Medulla oblongata (tissue), 1 donor: Measurements from ENCODE around the gene PLD4.
A peak's percentile ranks its signal among the peaks of the same experiment; 100 is the strongest.
"Not testable (repeated sequence)": the region's sequence is repeated elsewhere in the genome, so short reads cannot be mapped to it uniquely, and the experiment has no call there.

ENCODE experiments used
- DNase-seq: peaks from one replicate; pipeline ENCODE4 v3.0.0-alpha.2; 2015; ENCODE audit errors: extremely low spot score

Gene PLD4, protein sequence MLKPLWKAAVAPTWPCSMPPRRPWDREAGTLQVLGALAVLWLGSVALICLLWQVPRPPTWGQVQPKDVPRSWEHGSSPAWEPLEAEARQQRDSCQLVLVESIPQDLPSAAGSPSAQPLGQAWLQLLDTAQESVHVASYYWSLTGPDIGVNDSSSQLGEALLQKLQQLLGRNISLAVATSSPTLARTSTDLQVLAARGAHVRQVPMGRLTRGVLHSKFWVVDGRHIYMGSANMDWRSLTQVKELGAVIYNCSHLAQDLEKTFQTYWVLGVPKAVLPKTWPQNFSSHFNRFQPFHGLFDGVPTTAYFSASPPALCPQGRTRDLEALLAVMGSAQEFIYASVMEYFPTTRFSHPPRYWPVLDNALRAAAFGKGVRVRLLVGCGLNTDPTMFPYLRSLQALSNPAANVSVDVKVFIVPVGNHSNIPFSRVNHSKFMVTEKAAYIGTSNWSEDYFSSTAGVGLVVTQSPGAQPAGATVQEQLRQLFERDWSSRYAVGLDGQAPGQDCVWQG

DNA sequence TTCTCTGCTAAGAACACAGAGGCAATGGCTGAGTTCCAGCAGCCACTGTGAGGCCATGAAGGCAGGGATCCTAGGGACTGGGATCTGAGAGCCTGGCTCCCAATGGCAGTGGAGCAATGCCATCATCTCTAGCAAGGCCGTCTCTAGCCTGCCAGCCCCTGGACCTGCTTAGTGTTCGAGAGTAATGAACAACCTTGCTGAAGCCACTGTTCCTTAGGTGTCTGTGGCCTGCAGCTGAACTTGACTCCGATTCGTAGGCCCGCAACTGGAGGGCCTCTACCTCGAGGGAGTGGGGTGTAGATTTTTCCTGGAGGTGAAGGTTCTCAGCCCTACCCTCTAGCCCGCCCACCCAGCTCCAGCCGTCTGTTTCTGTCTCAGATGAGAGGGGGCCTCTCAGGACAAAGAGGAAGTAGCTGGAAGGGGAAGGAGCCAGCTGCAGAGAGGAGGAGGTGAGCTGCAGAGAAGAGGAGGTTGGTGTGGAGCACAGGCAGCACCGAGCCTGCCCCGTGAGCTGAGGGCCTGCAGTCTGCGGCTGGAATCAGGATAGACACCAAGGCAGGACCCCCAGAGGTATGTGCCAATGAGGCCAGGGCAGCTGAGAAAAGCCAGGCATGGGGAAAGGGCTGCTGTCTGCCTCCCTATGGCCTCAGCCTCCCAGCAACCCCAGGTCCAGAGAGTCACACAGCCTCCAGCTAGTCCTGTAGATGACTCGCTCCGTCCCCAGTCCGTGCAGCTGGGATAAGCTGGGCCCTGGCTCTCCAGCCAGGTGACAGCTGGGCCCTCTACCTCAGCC is at the start of gene PLD4:
PLD4 (plus strand) TSS at position 459 of the 793 bp plus-strand sequence. CDS start 2,262 bp downstream, outside the sequence.
- peak; percentile 44 for DNase-seq

DNA sequence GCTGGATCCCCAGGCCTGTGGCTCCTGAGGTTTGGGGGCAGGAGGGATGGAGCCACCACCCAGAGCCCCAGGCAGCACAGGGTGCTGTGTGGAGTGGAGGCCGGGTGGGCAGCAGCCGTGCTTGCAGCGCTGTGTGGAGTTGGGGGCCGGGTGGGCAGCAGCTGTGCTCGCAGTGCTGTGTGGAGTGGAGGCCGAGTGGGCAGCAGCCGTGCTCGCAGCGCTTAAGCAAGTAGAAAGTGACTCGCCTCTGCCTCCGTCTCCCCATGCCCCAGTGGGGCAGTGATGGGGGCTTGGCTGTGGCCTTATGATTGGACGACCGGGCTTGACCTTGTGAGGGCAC is 49.3 kb upstream of the PLD4 start:
- DNase-seq, result no peak

DNA sequence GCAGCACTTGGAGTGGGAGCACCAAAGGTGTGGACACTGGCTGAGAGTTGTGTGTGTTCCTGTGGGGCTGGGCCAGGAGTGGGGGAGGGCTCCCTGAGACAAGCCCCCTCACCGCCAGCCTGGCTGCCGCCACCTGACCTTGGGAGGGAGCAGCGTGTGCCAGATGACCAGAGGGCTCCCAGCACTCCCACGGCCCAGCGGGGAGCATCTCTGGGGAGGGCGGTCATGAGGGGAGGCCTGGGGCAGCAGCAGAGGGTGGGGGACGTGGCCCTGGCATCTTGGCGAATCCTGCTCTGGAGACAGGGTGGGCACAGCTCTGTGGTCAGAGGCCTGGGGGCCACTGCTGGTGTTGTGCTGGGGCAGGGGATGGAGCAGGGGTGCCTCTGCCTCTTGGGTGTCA is 48.9 kb upstream of the PLD4 start:
- no peak for DNase-seq

DNA sequence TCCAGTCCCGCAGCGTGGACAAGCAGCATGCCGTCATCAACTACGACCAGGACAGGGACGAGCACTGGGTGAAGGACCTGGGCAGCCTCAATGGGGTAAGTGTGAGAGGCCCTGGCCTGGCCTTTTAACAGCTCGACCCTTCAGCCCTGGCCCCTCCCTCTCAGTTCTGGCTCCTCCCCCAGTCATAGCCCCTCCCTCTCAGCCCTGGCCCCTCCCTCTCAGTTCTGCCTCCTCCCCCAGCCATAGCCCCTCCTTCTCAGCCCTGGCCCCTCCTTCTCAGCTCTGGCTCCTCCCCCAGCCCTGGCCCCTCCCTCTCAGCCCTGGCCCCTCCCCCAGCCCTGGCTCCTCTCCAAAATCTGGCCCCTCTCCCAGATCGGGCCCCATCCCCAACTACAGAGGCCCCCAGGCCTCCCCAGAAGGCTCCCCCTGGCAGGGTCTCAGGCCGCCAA is 48.4 kb upstream of the PLD4 start:
- DNase-seq, result no peak

DNA sequence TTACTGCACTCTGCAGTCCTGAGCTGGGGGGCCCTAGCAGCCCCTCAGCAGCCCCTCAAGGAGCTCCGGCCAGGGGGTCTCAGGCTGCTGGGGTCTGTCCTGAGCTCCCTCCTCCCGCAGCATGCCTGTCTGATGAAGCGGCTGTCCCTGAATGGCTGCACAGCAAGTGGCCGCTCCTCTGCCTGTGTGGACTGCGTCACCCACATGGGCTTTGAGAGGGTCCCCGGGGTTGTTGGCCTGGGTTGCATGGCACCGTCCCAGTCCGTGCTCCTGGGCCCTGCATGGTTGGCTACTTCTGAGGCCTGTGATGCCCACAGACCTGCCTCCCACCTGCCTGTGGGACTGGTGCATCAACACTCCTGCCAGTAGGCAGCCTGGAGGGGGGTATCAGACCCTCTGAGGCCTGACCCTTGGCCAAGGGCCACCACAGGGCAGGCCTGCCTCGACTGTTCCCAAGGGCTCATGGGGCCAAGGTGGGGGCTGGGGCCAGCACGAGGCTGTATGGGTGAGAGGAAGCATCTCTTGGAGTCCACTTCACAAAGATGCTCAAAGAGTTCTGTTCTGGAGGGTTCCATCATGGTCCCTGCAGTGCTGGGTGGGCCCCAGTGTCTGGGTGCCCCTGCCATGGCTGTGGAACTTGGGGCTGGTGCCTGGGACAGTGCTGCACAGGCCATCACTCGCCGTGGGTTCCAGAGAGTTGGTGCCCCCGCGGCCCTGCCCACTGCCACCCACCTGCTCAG is 47.4 kb upstream of the PLD4 start:
- DNase-seq, result no peak

DNA sequence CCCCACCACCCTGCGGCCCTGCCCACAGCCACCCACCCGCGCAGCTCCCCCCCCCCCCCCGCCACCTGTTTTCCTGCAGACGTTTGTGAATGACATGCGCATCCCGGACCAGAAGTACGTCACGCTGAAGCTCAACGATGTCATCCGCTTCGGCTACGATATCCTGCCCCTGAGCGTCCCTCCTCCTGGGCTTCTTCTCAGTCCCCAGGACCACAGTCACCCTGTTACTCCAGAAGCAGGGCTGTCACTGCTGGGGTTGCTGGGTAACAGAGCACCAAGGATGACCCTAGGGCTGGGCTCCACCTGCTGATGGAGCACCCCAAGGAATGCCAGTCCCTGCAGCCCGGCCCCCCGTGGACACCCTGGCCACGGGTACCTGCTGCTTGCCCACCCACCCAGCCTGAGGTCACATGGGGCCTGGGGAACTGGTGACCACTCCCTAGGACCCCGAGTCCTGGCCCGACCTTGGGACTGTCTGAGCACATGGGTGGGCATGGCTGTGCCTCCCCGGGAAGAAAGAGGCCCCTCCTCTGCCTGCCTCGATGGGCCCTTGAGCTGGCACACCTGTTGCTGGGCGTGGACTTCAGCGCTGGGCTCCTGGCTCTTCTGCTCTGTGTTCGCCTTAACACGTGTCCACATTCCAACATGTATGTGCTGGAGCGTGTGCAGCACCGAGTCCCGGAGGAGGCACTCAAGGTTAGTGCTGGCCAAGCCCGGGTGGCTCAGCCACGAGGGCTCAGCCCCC is 46.7 kb upstream of the PLD4 start:
- DNase-seq, result no peak

DNA sequence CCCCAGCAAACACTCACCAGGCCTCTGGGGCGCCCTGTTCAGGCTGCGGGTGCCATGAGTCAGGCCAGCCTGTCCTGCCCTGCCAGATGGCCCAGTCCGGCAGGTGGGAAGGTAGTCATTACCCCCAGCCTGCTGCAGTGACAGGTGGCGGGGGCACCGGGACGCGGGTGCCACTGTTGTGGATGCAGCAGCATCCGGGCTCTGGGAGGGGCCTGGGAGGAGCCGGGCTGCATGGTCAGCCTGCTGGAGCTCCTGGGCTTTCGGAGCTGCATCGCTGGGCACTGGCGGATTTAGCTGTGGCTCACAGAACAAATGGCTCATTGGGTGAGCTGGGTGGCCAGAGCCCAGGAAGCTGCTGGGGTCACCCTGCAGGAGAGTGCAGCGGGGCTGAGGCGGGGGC is 46.1 kb upstream of the PLD4 start:
- no peak for DNase-seq

DNA sequence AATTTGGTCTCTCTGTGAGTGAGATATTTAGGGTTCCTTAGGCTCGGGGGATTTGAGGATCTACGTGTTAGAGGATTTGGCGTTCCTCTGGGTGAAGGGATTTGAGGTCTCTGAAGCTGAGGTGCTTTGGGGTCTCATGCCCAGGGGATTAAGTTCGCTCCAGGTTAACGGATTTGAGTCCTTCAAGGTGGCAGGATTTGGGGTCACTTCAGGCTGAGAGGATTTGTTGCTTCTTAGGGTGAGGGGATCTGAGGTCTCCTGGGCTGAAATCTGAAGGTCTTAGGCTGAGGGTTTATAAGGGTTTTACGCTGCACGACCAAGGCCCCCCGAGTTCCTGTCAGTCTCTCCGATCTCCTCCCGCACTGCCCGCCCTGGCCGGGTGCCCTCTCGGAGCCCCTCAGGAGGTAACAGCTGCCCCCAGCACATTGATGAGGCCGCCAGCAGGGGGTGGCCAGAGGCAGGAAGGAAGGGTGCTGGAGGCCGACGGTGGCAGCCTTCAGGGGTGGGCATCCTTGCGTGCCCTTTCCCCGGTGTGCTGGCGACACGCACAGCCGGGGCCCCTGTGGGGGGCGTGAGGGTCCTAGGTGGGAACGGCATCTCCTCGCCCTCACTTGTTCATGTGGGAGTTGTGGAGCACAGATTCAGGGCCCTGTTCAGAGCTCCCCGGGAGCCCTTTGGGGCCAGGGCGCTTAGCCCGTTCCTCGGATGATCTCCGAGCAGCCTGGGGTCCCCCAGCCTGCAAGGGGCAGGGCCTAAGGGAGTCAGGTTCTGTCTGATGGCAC is 45.3 kb upstream of the PLD4 start:
- DNase-seq, result no peak

DNA sequence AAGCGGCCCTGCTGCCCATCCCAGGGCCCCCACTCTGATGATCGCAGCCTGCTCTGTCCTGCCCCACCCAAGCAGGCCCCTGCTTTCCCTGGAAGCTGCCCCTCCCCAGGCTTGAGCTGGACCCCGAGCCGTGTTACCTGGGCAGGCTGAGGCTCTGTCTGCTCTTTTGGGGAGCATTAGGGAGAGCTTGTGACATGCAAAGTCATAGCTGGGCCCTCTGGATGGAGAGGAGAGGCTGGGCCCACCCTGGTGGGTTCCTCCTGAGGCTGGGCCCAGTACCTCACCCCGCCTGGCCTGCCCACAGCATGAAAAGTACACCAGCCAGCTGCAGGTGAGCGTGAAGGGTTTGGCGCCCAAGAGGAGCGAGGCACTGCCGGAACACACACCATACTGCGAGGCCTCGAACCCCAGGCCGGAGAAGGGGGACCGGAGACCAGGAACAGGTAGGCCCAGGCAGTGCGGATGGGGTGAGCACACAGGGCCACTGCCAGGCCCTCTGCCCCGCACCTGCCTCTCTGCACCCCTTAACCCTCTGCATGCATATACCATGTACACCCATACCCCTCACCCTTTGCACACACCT is 44.6 kb upstream of the PLD4 start:
- DNase-seq, result no peak

DNA sequence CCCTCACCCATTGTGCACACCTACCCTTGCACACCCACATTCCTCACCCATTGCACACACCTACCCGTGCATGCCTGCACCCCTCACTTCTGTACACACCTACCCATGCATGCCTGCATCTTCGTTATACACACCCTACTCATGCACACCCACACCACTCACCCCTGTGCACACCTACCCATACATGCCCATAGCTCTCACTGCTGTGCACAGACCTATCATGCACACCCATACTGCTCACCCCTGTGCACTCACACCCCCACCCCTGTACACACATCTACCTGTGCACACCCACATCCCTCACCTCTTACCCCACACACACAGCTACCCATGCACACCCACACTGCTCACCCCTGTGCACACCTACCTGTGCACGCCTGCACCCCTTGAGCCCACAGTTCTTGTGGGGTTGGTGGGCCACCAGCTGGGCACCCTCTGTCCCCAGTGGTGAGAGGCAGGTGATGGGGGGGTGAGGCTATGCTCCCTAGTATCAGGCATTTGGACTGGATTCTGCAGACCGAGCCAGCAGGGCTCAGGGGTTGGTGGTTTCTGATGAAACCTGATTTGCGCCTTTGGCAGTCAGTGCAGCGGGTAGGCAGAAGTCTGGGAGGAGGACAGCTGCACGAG is 44.0 kb upstream of the PLD4 start:
- DNase-seq, result no peak

DNA sequence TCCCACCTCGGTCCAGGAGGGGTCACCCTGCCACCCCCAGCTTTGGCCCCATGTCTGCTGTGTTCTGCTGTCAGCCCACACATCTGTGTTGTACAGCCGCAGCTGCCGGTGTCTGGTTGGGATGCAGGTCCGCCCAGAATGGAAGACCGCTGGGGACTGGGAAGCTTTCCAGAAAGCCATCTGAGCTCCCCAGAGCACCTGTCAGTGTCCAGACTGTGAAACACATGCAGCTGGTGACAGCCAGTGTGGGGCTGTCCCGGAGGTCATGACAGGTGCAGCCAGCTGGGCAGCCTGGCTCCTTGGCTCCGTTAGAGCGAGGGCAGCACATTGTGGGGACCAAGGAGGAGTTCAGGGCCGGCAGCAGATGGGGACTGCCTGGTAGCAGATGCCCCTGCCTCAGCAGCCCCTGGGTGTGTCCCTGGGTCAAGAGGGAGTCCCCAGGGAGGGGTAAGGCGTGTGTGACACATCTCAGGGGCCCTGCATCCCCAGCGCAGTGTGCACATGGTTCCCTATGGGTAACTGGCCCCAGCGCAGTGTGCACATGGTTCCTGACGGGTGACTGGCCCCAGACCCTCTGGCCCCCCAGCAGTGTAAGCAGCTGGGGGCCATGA is 43.2 kb upstream of the PLD4 start:
- no peak for DNase-seq

DNA sequence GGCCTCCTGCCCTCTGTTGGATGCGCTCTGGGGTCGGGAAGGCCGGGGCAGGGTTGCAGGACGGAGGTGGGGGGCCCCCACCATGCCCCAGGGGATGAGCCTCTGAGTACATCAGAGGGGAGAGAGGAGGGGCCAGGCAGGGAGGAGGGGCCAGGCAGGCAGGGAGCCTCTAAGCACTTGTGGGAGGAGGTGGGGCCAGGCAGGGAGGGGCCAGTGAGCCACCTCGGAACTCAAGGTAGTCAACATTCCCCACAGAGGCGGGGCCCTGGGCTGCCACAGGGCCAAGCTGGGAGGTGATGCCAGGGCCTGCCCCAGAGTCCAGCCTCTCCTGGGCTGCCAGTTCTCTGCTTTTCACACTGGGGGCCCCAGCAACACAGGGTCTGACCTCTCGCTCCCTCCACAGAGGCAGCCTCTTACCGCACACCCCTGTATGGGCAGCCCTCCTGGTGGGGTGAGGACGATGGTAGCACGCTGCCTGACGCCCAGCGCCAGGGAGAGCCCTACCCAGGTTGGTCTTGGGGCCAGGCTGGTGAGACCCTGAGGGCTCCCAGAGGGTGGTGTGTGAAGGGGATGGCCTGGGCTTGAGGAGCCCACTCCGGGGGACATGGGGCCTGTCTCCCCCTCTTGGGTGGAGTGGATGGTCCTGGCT is 42.2 kb upstream of the PLD4 start:
- no peak for DNase-seq

DNA sequence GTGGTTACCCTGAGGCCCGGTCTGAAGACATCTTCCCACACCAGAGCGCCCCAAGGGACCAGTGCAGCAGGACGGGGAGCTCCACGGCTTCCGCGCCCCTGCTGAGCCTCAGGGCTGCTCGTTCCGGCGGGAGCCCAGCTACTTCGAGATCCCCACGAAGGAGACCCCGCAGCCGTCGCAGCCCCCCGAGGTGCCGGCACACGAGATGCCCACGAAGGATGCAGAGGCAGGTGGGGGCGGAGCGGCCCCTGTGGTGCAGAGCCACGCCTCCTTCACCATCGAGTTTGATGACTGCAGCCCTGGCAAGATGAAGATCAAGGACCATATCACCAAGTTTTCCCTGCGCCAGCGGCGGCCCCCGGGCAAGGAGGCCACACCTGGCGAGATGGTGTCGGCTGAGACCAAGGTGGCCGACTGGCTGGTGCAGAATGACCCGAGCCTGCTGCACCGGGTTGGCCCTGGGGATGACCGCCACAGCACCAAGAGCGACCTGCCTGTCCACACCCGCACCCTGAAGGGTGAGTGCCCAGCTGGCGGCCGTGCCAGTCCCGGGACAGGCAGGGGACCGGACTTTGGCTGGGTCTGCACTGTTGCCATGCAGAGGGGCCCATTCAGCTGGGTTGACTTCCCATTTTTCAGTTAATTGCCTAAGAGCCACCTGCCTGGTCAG is 41.6 kb upstream of the PLD4 start:
- DNase-seq, result no peak

DNA sequence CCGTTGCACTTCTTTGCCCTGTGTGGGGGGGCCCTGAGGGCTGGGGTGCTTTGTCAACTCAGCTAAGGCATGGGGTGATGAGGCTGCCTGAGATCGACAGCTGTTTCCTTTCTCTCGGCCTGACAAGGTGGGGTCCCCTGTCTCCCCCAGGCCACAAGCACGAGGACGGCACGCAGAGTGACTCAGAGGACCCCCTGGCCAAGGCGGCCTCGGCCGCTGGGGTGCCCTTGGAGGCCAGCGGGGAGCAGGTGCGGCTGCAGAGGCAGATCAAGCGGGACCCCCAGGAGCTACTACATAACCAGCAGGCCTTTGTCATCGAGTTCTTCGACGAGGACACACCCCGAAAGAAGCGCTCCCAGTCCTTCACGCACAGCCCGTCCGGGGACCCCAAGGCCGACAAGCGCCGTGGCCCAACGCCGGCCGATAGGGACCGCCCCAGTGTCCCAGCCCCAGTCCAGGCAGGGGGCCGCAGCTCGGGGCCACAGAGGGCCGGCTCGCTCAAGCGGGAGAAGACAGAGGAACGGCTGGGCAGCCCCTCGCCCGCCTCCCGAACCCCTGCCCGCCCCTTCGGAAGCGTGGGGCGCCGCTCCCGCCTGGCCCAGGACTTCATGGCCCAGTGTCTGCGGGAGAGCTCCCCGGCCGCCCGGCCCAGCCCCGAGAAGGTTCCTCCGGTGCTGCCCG is 40.9 kb upstream of the PLD4 start:
- DNase-seq, result no peak

DNA sequence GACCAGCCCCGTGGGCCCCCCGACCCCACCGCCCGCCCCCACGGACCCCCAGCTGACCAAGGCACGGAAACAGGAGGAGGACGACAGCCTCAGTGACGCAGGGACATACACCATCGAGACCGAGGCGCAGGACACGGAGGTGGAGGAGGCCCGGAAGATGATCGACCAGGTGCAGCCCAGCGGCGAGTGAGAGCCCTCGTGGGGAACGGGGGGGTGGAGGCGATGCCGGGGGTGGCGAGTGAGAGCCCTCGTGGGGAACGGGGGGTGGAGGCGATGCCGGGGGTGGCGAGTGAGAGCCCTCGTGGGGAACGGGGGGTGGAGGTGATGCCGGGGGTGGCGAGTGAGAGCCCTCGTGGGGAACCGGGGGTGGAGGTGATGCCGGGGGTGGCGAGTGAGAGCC is 40.3 kb upstream of the PLD4 start:
- DNase-seq, result not testable (repeated sequence)

DNA sequence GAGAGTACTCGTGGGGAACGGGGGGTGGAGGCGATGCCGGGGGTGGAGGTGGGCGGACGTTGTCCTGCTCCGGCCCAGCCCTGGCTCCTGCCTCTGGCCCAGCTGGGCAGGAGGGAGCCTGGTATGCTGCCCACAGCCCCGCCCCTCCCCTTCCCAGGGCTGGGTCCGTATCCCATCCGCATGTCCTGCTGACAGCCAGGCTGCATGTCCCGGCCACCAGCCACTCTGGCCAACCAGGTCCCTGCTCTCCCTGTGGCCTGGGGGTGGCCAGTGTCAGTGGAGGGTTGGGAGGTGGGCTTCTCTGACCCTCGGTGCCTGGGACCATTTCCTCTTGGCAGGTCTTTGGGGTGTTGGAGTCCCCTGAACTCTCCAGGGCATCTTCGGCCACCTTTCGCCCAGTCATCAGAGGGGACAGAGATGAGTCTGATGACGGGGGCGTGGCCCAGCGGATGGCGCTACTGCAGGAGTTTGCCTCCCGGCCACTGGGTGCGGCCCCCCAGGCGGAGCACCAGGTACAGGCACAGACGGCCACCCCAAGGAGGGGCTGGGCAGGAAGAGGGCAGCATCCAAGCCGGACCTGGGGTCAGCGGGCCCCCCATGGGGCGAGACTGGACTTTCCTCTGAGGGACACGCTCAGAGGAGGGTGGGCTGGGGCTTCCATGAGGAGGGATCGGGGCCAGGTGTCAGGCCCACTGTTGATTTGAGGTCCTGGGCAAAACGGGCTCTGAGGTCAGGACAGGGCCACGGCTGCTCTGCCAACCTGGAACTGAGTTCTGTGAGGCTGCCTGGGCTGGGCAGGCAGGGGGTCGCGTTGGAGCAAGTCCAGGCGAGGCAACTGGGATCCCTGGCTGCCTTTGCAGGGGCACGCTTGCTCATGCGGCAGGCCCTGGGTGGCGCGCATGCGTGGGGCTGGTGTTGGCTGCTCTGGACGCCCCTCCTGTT is 39.4 kb upstream of the PLD4 start:
- DNase-seq, result no peak
